Measurements from ENCODE around the gene PTTG1IP. TPM values are rescaled to one million over a fixed set of nuclear protein-coding genes. Genes with fewer than 3 reads are reported as not detected.
"Not testable (repeated sequence)": the region's sequence is repeated elsewhere in the genome, so short reads cannot be mapped to it uniquely, and the experiment has no call there.

PTTG1IP gene
- total RNA-seq, 1 donor from 2014 or later, result 256 TPM

GRCh38 chr21:44883250-44883649 is 9.8 kb upstream of the PTTG1IP start:
- DNase-seq (ENCODE audit: low read depth in 2 of 2), result no peak

- DNase-seq (ENCODE audit: low read depth in 2 of 2), result no peak
Measured at GRCh38 chr21:44881198-44881872, 7.8 kb upstream of the PTTG1IP start.

- peak; percentile 53 to 91 for DNase-seq (ENCODE audit: low read depth in 2 of 2)
Measured at GRCh38 chr21:44880405-44881197, 7.1 kb upstream of the PTTG1IP start.

- not testable (repeated sequence) for DNase-seq (ENCODE audit: low read depth in 2 of 2)
Measured at GRCh38 chr21:44879238-44879637, 5.7 kb upstream of the PTTG1IP start.

GRCh38 chr21:44878053-44878982 is 4.8 kb upstream of the PTTG1IP start:
- DNase-seq (ENCODE audit: low read depth in 2 of 2), result peak in 1 of 2 donors; percentile 42

GRCh38 chr21:44876849-44877575 is 3.5 kb upstream of the PTTG1IP start:
- DNase-seq (ENCODE audit: low read depth in 2 of 2), result no peak

- DNase-seq (ENCODE audit: low read depth in 2 of 2), result peak in 1 of 2 donors; percentile 66
Measured at GRCh38 chr21:44875316-44875700, 1.8 kb upstream of the PTTG1IP start.

- DNase-seq (ENCODE audit: low read depth in 2 of 2), result peak in 1 of 2 donors; percentile 51
Measured at GRCh38 chr21:44874497-44875315, 1.2 kb upstream of the PTTG1IP start.

- DNase-seq (ENCODE audit: low read depth in 2 of 2), result no peak
Measured at GRCh38 chr21:44874240-44874496, 678 bp upstream of the PTTG1IP start.

GRCh38 chr21:44872649-44873355 is 688 bp downstream of the PTTG1IP start:
- DNase-seq (ENCODE audit: low read depth in 2 of 2), result peak in 1 of 2 donors; percentile 69

GRCh38 chr21:44872323-44872648 is 1.2 kb downstream of the PTTG1IP start:
- DNase-seq (ENCODE audit: low read depth in 2 of 2), result peak in 1 of 2 donors; percentile 52

GRCh38 chr21:44871576-44872269 is 1.8 kb downstream of the PTTG1IP start:
- DNase-seq (ENCODE audit: low read depth in 2 of 2), result peak in 1 of 2 donors; percentile 73

- peak in 1 of 2 donors; percentile 55 for DNase-seq (ENCODE audit: low read depth in 2 of 2)
Measured at GRCh38 chr21:44870748-44871495, 2.6 kb downstream of the PTTG1IP start.

GRCh38 chr21:44869781-44870747 is 3.4 kb downstream of the PTTG1IP start:
- DNase-seq (ENCODE audit: low read depth in 2 of 2), result peak; percentile 79 to 96

GRCh38 chr21:44868707-44869106 is 4.8 kb downstream of the PTTG1IP start:
- no peak for DNase-seq (ENCODE audit: low read depth in 2 of 2)

GRCh38 chr21:44867999-44868700 is 5.3 kb downstream of the PTTG1IP start:
- peak in 1 of 2 donors; percentile 25 for DNase-seq (ENCODE audit: low read depth in 2 of 2)

GRCh38 chr21:44867464-44867863 is 6.0 kb downstream of the PTTG1IP start:
- no peak for DNase-seq (ENCODE audit: low read depth in 2 of 2)

All from dermis microvascular lymphatic vessel endothelial cell (primary cell).